ENCODE results near the gene KCNC3.

KCNC3 gene

GRCh38 chr19:50329146-50329925 lies at the start of gene KCNC3:
TSS of gene KCNC3 (minus strand) at chr19:50329377. CDS start at chr19:50329082, 295 bp downstream.
- peak; percentile 70 to 82 (median 73) for DNase-seq

DNA sequence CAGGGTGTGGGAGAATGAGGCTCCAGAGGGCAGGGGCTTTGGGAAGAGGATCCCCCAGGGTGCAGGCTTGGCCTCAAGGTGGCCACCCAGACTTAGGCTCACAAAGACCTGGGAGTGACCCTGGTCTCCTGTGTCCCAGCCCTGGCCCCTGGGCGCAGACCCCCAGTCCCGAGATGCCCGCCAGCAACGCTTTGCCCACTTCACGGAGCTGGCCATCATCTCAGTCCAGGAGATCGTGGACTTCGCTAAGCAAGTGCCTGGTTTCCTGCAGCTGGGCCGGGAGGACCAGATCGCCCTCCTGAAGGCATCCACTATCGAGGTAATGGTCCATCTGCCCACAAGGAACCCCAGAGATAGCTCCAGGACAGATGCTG lies 49.7 kb upstream of the KCNC3 start:
- DNase-seq = no peak

- DNase-seq = no peak
Observed at GRCh38 chr19:50378169-50378862, 49.1 kb upstream of the KCNC3 start.

GRCh38 chr19:50377517-50377916 lies 48.3 kb upstream of the KCNC3 start:
- no peak for DNase-seq

DNA sequence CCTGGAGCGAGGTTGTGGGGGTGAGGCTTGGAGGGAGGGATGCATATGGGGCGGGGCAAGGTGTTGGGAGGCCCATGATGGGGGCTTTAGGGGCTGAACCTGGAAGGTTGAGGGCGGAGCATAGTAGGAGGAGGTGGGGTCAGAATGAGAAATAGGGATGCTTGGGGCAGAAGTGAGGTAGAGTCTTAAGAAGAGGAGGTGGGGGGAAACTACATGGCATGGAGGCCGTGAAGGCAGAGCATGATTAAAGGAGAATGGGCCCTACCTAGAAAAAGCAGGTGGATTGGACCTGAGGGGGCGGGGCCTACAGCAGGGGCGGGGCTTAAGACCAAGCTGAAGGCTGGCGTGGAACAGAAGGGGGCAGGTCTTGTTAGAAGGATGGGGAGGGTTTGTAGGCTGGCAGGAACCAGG lies 47.9 kb upstream of the KCNC3 start:
- DNase-seq = peak in 1 of 4 experiments; percentile 50

DNA sequence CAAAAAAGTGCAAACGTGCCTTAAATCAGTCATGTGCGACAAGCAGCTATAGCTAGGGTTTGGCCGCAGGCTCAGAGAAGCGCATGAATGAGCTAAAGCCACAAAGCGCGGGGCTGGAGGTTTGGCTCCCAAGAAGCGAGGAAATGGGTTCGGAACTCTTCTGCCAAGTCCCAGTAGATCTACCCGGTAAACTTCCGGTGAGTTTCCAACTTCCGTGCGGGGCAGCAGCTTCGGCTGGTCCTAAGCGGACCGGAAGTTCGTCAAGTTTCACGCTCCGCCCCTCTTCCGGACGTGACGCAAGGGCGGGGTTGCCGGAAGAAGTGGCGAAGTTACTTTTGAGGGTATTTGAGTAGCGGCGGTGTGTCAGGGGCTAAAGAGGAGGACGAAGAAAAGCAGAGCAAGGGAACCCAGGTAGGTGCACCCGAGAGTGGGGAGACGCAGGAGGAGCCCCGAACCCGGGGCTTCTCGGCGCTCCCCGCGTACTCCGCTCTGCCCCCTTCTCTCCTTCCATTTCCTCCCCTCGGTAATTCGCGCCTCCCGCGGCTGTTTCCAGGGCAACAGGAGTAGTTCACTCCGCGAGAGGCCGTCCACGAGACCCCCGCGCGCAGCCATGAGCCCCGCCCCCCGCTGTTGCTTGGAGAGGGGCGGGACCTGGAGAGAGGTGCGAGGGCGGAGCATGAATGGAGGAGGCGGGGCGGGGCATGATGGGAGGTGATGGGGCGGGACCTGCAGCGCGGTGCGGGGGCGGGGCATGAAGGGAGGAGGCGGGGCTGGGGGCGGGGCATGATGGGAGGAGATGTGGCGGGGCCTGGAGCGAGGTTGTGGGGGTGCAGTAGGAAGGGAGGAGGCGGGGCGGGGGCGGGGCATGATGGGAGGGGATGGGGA lies 47.2 kb upstream of the KCNC3 start, which contains the start of gene NR1H2:
Gene NR1H2, plus strand, starts transcription at position 292 of the 885 bp plus-strand sequence. CDS start 1,149 bp downstream, outside the sequence.
- peak; percentile 73 to 92 (median 90) for DNase-seq

DNA sequence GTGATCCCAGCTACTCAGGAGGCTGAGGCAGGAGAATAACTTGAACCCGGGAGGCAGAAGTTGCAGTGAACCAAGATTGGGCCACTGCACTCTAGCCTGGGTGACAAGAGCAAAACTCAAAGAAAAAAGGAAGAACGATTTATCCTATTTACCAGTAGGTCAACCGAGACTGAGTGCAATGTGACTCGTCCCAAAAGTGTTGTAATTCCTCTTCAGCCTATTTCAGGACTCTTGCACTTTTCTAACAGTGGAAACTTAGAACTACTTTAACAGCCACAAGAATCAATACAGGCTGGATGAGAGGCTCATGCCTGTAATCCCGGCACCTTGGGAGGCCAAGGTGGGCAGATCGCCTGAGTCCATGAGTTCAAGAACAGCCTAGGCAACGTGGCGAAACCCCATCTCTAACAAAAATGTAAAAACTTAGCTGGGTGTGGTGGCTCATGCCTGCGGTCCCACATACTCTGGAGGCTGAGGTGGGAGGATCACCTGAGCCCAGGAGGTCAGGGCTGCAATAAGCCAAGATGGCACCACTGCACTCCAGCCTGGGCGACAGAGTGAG lies 42.8 kb upstream of the KCNC3 start:
- no peak for DNase-seq

DNA sequence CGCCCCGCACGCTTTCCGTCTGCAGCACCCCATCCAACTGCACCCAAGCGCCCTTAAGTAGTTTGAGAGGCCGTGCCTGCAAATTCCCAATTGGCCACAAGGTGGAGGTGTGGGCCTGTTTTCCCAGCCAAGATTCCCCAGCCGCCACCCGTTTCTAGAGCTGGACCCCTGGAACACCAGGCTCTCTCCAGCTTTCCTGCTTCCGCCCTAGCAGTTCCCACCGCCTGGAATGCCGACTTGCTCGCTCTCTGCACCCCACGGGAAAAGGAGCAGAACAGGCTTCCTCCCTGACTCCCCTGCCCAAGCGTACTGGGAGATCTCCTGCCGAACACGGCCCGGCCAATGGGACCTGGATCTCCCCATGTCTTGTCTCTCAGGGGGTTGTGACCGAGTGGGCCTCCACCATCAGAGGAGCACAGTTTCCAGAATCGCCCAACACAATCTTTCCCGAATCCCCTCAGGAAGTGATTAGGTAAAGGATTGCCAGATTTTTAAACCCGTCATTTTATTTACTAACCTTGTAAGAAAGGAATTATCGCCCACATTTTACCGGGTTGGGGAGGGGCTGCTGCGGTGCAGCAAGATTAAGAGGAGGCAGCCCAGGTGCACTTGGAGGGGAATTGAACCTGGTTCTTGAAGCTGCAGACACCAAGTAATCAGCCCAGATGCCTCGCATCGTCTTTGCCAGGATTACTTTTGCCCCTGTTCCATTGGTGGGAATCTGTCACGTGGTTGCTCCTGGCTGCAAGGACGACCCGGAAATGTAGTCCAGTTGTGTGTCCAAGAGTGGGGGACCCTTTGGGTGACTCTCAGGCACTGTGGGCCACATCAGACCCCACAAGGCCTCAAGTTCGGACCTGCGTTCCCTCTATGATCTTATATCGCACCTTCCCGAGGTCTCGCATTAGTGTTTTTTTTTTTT lies 39.7 kb upstream of the KCNC3 start:
- DNase-seq = peak; percentile 37 to 67 (median 57)

GRCh38 chr19:50365434-50366306 lies 36.5 kb upstream of the KCNC3 start, which contains the start of gene NAPSA:
TSS of gene NAPSA (minus strand) at chr19:50365639. CDS start at chr19:50365621, 18 bp downstream.
- DNase-seq = no peak

DNA sequence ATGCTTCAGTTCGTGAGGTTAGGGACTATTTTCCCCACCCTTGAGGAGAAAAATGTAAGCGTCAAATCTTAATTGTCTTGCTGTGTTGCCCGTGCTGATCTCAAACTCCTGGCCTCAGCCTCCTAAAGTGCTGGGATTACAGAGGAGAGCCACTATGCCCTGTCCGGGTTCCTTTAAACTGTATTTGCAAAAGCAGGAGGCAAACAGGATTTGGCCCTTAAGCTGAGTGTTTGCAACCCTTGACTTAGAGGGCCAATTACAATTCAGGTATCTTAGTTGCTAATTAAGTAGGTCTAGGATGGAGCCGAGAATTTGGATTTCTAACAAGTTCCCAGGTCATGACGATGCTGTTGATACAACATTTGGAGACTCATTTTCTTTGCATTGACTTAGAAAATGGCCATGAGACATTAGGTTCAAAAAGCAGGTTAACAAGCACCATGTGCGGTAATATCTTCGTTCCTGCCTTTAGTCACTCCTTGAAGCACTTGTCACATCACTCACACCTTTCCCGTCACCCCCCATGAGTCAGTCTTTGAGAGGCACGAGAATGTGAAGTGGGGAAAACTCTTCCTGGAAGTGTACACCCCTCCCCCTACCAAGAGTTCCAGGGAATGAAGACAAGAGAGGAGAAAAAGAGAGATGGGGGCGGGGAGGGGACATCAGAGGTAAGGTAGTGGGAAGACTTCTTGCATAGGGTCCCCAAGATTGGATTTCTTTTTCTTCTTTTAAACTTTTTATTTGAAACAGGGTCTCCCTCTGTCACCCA lies 33.7 kb upstream of the KCNC3 start:
- DNase-seq = no peak

DNA sequence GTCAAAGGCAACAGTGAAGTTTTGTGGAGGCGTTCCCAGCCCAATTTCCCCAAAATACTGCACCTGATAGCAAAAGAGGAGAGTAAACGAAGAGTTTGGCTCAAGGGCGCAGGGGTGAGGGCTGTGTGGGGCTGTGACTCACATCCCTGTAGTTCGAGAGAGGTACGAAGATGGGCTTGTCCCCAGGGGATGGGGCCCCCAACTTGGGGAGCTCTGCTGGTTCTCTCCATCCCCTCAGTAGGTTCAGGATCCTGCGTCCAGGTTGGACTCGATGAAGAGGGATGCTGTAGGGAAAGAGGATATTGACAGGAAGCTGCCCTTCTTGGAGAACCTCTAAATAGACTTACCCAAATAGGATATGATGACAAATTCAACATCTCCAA lies 32.8 kb upstream of the KCNC3 start:
- DNase-seq = no peak

GRCh38 chr19:50361290-50362029 lies 32.3 kb upstream of the KCNC3 start:
- no peak for DNase-seq

GRCh38 chr19:50359328-50359818 lies 30.2 kb upstream of the KCNC3 start:
- no peak for DNase-seq

GRCh38 chr19:50358483-50359327 lies 29.5 kb upstream of the KCNC3 start:
- peak; percentile 41 to 73 (median 54) for DNase-seq

DNA sequence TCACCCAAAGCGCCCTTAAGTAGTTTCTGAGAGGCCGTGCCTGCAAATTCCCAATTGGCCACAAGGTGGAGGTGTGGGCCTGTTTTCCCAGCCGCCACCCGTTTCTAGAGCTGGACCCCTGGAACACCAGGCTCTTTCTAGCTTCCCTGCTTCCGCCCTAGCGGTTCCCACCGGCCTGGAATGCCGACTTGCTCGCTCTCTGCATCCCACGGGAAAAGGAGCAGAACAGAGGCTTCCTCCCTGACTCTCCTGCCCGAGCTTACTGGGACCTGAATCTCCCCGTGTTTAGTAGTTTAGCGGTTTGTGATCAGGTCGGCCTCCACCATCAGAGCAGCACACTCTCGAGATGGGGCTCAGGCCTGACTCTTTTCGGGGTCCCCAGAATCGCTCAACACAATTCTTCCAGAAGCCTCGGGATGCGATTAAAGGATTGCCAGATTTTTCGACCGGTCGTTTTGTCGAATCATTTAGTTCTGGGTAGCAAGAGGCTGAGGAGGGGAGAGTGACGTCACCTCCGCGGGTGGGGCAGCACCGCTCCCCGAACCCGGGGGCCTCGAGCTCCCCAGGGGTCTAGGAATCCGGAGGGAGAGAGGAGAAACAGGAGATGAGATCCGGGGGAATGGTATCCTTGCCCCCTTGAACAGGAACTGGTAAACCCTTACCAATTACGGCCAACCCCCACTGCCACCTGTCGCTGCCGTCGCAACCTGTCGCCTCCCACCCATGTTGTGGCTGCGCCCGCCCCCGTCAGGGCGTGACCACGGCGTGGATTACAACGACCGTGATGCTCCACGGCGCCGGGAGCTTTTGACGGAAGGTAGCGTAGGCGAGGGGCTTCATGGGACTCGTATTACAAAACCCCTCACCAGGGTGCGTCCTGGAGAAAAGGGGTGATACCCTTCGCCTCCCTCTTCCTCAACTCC lies 28.3 kb upstream of the KCNC3 start:
- DNase-seq = peak; percentile 56 to 85 (median 68)

- DNase-seq = no peak
Observed at GRCh38 chr19:50356691-50357177, 27.6 kb upstream of the KCNC3 start.
